Thyroid gland (tissue), 4 donors: ENCODE data around the gene NELFA. TPM values are rescaled to one million over a fixed set of nuclear protein-coding genes. Genes with fewer than 3 reads are reported as not detected.

Experiments used
- DNase-seq, 2 donors: peaks; one replicate each; pipeline ENCODE4 v3.0.0-alpha.2; 2019
- H3K27ac ChIP-seq, 3 donors: fragments of 200-600 bp; sonication (generic); 1 replicate in 2 of 3; 2 replicates in 1 of 3; pipeline ENCODE4 v1.5.1; 2016 to 2019; ENCODE audit warnings: mild to moderate bottlenecking in 1 of 3, moderate library complexity in 1 of 3
- H3K27me3 ChIP-seq: fragments of 200-600 bp; sonication (generic); one replicate; pipeline ENCODE4 v1.5.1; 2019
- H3K36me3 ChIP-seq, 2 donors: fragments of 200-600 bp; sonication (generic); one replicate each; pipeline ENCODE4 v1.5.1; 2016 to 2019
- H3K4me1 ChIP-seq, 2 donors: fragments of 200-600 bp; sonication (generic); one replicate each; pipeline ENCODE4 v1.5.1; 2017 to 2019
- H3K4me3 ChIP-seq, 3 donors: fragments of 200-600 bp; sonication (generic); replicated peaks in 1 of 3; 1 replicate in 2 of 3; 2 replicates in 1 of 3; pipeline ENCODE4 v1.5.1; 2016; ENCODE audit warnings: mild to moderate bottlenecking in 1 of 3
- H3K9me3 ChIP-seq: fragments of 200-600 bp; sonication (generic); one replicate; pipeline ENCODE4 v1.5.1; 2017
- POLR2A ChIP-seq, 2 donors: fragments of 450-650 bp; IDR thresholded peaks; one replicate each; pipeline ENCODE4 v1.6.1; 2017; ENCODE audit warnings: antibody characterized with exemption in 2 of 2, mild to moderate bottlenecking in 2 of 2, moderate library complexity in 1 of 2
- WGBS, 2 donors: methylation state at CpG; one replicate each; pipeline ENCODE4 v1.1.5; 2017; 5-methylcytosine and 5-hydroxymethylcytosine counted together
- intact Hi-C: fragments of 100-400 bp; cut with DNase I; formaldehyde crosslinking; loops from one replicate; pipeline ENCODE4 v1.15.1; 2023
- total RNA-seq, 4 donors: library from RNA; depleted of rRNA; stranded (reverse); fragments of >200 nt; gene quantifications; one replicate each; pipeline ENCODE4 v1.2.3, GENCODE V29; 2016
- TF ChIP-seq, protein P1 (sequence below), 6 experiments: fragments of 200-600 bp in 3 of 6; fragments of 450-650 bp in 3 of 6; sonication (generic) in 3 of 6; IDR thresholded peaks; one replicate each; pipeline ENCODE4 v1.5.1; 2016 to 2019; ENCODE audit warnings: antibody characterized with exemption in 6 of 6, mild to moderate bottlenecking in 2 of 6, inconsistent platforms in 1 of 6, moderate library complexity in 1 of 6

Gene NELFA
- total RNA-seq, 4 donors from 2014 or later = 23.2 to 39.3 (median 28.7) TPM

DNA sequence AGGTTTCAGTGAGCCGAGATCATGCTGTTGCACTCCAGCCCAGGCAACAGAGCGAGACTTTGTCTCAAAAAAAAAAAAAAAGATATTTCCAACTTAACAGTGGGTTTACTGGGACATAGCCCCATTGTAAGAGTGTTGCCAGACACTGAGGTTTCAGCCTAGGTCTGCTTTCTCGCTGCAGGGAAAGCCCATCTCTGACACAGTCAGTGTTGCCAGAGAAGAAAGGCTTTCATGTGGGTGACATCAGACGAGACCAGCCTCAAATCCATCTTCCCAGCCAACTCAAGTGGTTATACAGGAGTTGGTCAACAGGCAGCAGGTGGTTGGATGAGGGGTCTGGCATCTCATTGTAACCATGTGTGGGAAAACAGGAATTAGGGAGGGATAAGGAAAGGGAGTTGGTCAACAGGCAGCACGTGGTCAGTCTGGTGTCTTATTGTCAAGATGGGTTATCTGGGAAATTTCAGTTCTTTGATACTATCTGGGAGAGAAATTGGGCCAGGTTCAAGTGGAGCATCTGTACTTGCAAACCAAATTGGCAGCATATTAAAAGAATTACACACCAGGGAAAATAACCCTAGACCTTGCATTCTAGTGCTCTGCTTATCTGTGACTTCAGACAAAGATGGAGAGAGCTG, 41.1 kb downstream of the NELFA start:
- TF ChIP-seq, protein P1, sequence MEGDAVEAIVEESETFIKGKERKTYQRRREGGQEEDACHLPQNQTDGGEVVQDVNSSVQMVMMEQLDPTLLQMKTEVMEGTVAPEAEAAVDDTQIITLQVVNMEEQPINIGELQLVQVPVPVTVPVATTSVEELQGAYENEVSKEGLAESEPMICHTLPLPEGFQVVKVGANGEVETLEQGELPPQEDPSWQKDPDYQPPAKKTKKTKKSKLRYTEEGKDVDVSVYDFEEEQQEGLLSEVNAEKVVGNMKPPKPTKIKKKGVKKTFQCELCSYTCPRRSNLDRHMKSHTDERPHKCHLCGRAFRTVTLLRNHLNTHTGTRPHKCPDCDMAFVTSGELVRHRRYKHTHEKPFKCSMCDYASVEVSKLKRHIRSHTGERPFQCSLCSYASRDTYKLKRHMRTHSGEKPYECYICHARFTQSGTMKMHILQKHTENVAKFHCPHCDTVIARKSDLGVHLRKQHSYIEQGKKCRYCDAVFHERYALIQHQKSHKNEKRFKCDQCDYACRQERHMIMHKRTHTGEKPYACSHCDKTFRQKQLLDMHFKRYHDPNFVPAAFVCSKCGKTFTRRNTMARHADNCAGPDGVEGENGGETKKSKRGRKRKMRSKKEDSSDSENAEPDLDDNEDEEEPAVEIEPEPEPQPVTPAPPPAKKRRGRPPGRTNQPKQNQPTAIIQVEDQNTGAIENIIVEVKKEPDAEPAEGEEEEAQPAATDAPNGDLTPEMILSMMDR (IDR thresholded peaks at IDR 0.05) = no peak
- no peak for TF ChIP-seq POLR2A (IDR thresholded peaks at IDR 0.05)
- no peaks in the 10 kb centered on the region for H3K4me1 ChIP-seq
- H3K27me3 ChIP-seq = no peaks in the 10 kb centered on the region
- peaks cover 0 to 4% of the 10 kb centered on the region in 2 donors for H3K36me3 ChIP-seq
- H3K27ac ChIP-seq = no peak overlapping the region
- H3K9me3 ChIP-seq = no peaks in the 10 kb centered on the region
- DNase-seq = no peak
- no peak overlapping the region for H3K4me3 ChIP-seq
- 87 to 91% methylated on average over 5 of the region's 5 CpGs for WGBS, 2 donors
- intact Hi-C loops = no loop called here

DNA sequence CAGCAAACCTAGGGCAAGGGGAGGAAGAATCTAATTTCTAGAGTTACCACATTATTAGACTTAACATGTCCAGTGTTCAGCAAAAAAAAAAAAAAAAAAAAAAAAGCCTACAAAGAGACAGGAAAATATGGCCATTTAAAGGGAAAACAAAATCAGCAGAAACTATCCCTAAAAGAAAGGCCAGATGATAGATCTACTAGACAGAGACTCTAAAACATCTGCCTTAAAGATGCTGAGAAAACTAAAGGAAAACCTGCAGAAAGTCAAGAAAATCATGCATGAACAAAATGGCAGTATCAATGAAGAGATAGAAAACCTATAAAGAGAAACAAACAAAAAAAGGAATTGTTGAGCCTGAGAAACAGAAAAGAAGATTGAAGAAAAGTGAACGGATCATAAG, 43.8 kb downstream of the NELFA start:
- H3K4me1 ChIP-seq = no peaks in the 10 kb centered on the region
- peaks cover 11 to 17% of the 10 kb centered on the region in 2 donors for H3K36me3 ChIP-seq
- intact Hi-C loops = no loop called here
- TF ChIP-seq, protein P1 (IDR thresholded peaks at IDR 0.05) = no peak
- no peak for TF ChIP-seq POLR2A (IDR thresholded peaks at IDR 0.05)
- no peak overlapping the region for H3K4me3 ChIP-seq
- 100% methylated on average over 1 of the region's 1 CpG for WGBS, 2 donors
- H3K9me3 ChIP-seq = no peaks in the 10 kb centered on the region
- no peaks in the 10 kb centered on the region for H3K27me3 ChIP-seq
- no peak for DNase-seq
- no peak overlapping the region for H3K27ac ChIP-seq

DNA sequence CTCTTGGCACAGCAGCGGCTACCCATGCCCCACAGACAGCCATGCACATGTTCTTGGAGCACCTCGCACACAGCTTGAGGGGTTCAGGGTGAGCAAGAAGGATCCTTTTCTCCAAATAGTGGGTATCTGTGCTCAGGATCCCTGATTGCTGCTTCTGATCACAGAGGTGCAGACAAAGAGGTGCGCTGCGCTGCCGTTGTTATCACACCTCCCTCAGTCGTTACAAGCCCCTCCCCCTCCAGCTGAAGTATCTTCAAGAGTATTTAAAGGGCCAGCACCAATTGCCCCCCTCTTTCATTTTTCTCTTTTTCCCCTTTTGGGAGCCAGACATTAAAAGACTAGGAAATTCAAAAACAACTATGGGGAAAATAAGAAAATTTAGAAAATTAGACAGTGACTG, 44.3 kb downstream of the NELFA start:
- TF ChIP-seq, protein P1 (IDR thresholded peaks at IDR 0.05) = no peak
- TF ChIP-seq POLR2A (IDR thresholded peaks at IDR 0.05) = no peak
- WGBS, 2 donors = 64 to 75% methylated on average over 6 of the region's 6 CpGs
- intact Hi-C loops = no loop called here
- H3K27me3 ChIP-seq = no peaks in the 10 kb centered on the region
- no peak overlapping the region for H3K4me3 ChIP-seq
- no peak overlapping the region for H3K27ac ChIP-seq
- DNase-seq = no peak
- no peaks in the 10 kb centered on the region for H3K4me1 ChIP-seq
- H3K9me3 ChIP-seq = no peaks in the 10 kb centered on the region
- H3K36me3 ChIP-seq = peaks cover 11 to 17% of the 10 kb centered on the region in 2 donors

DNA sequence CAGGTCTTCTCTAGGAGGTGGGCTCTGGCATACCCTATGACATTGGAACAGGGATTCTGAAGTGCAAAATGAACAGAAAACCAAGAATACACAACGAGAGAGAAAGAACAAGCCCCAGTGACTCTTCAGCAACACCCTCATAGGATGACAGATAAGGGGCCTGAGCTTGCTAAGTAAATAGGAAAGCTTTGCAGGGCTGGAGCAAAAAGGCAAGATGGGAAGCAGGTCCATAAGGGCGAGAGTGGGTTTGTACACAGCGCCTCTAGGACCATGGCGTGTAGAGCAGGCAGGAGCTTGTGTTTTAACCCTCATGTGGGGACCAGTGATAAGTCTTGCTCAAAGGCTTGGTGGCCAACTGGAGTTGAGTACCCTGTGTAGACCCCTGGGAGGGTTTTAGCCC, 45.8 kb downstream of the NELFA start:
- H3K4me1 ChIP-seq = no peaks in the 10 kb centered on the region
- no peak overlapping the region for H3K27ac ChIP-seq
- no peak for TF ChIP-seq POLR2A (IDR thresholded peaks at IDR 0.05)
- TF ChIP-seq, protein P1 (IDR thresholded peaks at IDR 0.05) = no peak
- WGBS, 2 donors = 91 to 94% methylated on average over 4 of the region's 4 CpGs
- intact Hi-C loops = no loop called here
- DNase-seq = no peak
- no peaks in the 10 kb centered on the region for H3K27me3 ChIP-seq
- no peaks in the 10 kb centered on the region for H3K9me3 ChIP-seq
- peaks cover 11 to 29% of the 10 kb centered on the region in 2 donors for H3K36me3 ChIP-seq
- no peak overlapping the region for H3K4me3 ChIP-seq

DNA sequence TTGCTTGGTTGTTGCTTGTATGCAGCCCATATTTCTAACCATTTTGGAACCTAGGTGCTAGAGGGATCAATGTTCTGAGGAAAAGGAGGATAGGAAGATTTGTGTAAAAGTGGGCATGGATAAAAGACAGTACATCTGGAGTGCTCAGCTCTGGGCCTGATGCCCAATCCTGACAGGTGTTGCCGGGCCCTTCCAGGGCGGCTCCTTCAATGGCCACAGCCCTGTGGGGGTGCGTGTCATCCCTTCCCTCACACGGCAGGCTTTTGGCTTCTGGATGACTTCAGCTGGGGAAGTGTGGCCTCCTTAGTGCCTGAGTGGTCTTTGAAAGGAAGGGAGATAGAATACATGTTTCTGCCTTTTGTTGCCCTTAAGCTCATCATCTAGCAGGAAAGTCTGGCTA, 47.2 kb downstream of the NELFA start:
- Histone ChIP-seq H3K9me3 (no peaks in the 10 kb centered on the region), H3K27ac (no peak overlapping the region), H3K36me3 (peaks cover 11 to 31% of the 10 kb centered on the region in 2 donors), H3K27me3 (no peaks in the 10 kb centered on the region), H3K4me3 (no peak overlapping the region), H3K4me1 (no peaks in the 10 kb centered on the region)
- intact Hi-C loops = no loop called here
- DNase-seq = no peak
- no peak for TF ChIP-seq POLR2A (IDR thresholded peaks at IDR 0.05)
- TF ChIP-seq, protein P1 (IDR thresholded peaks at IDR 0.05) = no peak
- WGBS, 2 donors = 86 to 90% methylated on average over 4 of the region's 4 CpGs
